SU-DHL-6 (cell line): ENCODE results near the gene ERCC5.

Experiments
- EZH2phosphoT487 ChIP-seq: fragments of 200-600 bp; sonication (generic), shearing (Covaris generic); conservative IDR thresholded peaks from 2 replicates; pipeline ENCODE4 v1.6.1; 2018; ENCODE audit warnings: mild to moderate bottlenecking, antibody characterized with exemption, low read length, moderate library complexity, mixed read lengths
- TF ChIP-seq, protein P1 (sequence below): fragments of 200-600 bp; sonication (generic); IDR thresholded peaks from one replicate; pipeline ENCODE4 v1.5.1; 2017; ENCODE audit warnings: antibody characterized with exemption, mild to moderate bottlenecking, low read length, moderate library complexity; ENCODE audit not compliant: insufficient read depth, poor library complexity, severe bottlenecking

DNA sequence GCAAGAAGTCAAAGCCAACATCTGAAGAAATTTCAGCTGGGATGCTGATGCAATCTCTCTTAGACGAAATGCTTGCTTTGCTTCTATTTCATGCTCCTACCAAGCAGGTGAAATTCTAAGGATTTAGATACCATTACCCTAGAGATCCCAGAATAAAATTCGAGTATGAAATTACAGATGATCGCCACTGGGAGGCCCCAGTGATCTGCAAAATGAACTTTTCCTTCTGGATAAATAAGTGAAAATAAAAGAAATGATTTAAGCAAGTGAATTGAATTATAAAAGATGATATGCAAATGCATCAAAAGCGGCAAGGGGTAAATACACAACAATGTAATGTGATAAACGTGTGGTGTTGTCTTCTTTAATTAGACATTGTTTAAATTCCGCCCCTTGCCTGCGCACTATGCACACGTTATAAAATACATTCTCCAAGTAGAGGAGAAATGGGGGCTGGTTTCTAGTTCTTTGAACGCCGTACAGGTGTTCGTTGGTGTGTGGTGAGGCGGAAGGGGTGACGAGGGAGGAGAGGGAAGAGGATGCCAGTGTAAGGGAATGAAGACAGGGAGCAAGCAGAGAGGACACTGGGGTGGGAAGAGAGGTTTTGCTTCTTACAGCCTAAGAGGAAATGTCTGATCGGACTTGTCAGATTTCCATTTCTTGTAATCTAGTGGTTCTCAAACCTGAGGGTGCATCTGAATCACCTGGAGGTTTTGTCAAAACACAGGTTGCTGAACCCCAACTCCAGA is 58.0 kb downstream of the ERCC5 start:
- TF ChIP-seq, protein P1, sequence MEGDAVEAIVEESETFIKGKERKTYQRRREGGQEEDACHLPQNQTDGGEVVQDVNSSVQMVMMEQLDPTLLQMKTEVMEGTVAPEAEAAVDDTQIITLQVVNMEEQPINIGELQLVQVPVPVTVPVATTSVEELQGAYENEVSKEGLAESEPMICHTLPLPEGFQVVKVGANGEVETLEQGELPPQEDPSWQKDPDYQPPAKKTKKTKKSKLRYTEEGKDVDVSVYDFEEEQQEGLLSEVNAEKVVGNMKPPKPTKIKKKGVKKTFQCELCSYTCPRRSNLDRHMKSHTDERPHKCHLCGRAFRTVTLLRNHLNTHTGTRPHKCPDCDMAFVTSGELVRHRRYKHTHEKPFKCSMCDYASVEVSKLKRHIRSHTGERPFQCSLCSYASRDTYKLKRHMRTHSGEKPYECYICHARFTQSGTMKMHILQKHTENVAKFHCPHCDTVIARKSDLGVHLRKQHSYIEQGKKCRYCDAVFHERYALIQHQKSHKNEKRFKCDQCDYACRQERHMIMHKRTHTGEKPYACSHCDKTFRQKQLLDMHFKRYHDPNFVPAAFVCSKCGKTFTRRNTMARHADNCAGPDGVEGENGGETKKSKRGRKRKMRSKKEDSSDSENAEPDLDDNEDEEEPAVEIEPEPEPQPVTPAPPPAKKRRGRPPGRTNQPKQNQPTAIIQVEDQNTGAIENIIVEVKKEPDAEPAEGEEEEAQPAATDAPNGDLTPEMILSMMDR = peak; percentile 68
- no peak for TF ChIP-seq EZH2phosphoT487
